ENCODE results near the gene MAP4K1.
"Not testable (repeated sequence)": the region's sequence is repeated elsewhere in the genome, so short reads cannot be mapped to it uniquely, and the experiment has no call there.

The MAP4K1 gene

GRCh38 chr19:38565691-38566105, 52.1 kb downstream of the MAP4K1 start:
- DNase-seq: no peak

- peak; percentile 10 for DNase-seq
Observed at GRCh38 chr19:38564981-38565690, 52.6 kb downstream of the MAP4K1 start.

GRCh38 chr19:38563475-38563874, 54.3 kb downstream of the MAP4K1 start:
- no peak for DNase-seq

GRCh38 chr19:38562096-38562495, 55.7 kb downstream of the MAP4K1 start:
- DNase-seq: no peak

GRCh38 chr19:38561658-38562057, 56.1 kb downstream of the MAP4K1 start:
- no peak for DNase-seq

GRCh38 chr19:38561053-38561606, 56.6 kb downstream of the MAP4K1 start:
- DNase-seq: no peak

- DNase-seq: peak; percentile 30
Observed at GRCh38 chr19:38559428-38560401, 58.0 kb downstream of the MAP4K1 start.

- DNase-seq: not testable (repeated sequence)
Observed at GRCh38 chr19:38558933-38559332, 58.8 kb downstream of the MAP4K1 start.

- peak; percentile 45 for DNase-seq
Observed at GRCh38 chr19:38557205-38557799, 60.5 kb downstream of the MAP4K1 start.

GRCh38 chr19:38556521-38557174, 61.1 kb downstream of the MAP4K1 start:
- no peak for DNase-seq

GRCh38 chr19:38555200-38555599, 62.6 kb downstream of the MAP4K1 start:
- no peak for DNase-seq

GRCh38 chr19:38554676-38555141, 63.0 kb downstream of the MAP4K1 start:
- no peak for DNase-seq

GRCh38 chr19:38553239-38553638, 64.5 kb downstream of the MAP4K1 start:
- DNase-seq: not testable (repeated sequence)

GRCh38 chr19:38551450-38551813, 66.3 kb downstream of the MAP4K1 start:
- DNase-seq: no peak

GRCh38 chr19:38550376-38550775, 67.4 kb downstream of the MAP4K1 start:
- DNase-seq: no peak

GRCh38 chr19:38549942-38550341, 67.8 kb downstream of the MAP4K1 start:
- DNase-seq: no peak

GRCh38 chr19:38549061-38549460, 68.7 kb downstream of the MAP4K1 start:
- DNase-seq: no peak

GRCh38 chr19:38547421-38547820, 70.3 kb downstream of the MAP4K1 start:
- DNase-seq: no peak

- DNase-seq: no peak
Observed at GRCh38 chr19:38545596-38545995, 72.2 kb downstream of the MAP4K1 start.

- DNase-seq: no peak
Observed at GRCh38 chr19:38544569-38545315, 73.0 kb downstream of the MAP4K1 start.

GRCh38 chr19:38543807-38544568, 73.8 kb downstream of the MAP4K1 start:
- DNase-seq: no peak

Data from activated effector memory CD4-positive, alpha-beta T cell treated with Interleukin-2 at 50 U/mL for 16 hours (primary cell).